ENCODE results near the gene XPR1.

The XPR1 gene

GRCh38 chr1:180611016-180611930 lies 20.5 kb upstream of the XPR1 start:
- no peak for DNase-seq
- in situ Hi-C loops (cut with HindIII; ENCODE audit: low pct_ligation_motif_present, low pct_unique_long_range_greater_than_20kb, low sequenced_read_pairs), result no loop called here

- DNase-seq, result no peak
- in situ Hi-C loops (cut with HindIII; ENCODE audit: low pct_ligation_motif_present, low pct_unique_long_range_greater_than_20kb, low sequenced_read_pairs), result no loop called here
Measured at GRCh38 chr1:180612632-180613031, 19.2 kb upstream of the XPR1 start.

- in situ Hi-C loops (cut with HindIII; ENCODE audit: low pct_ligation_motif_present, low pct_unique_long_range_greater_than_20kb, low sequenced_read_pairs), result no loop called here
- DNase-seq, result no peak
Measured at GRCh38 chr1:180614730-180615129, 17.1 kb upstream of the XPR1 start.

GRCh38 chr1:180615493-180616290 lies 16.1 kb upstream of the XPR1 start:
- no peak for DNase-seq
- in situ Hi-C loops (cut with HindIII; ENCODE audit: low pct_ligation_motif_present, low pct_unique_long_range_greater_than_20kb, low sequenced_read_pairs), result no loop called here

GRCh38 chr1:180616439-180616838 lies 15.4 kb upstream of the XPR1 start:
- in situ Hi-C loops (cut with HindIII; ENCODE audit: low pct_ligation_motif_present, low pct_unique_long_range_greater_than_20kb, low sequenced_read_pairs), result no loop called here

GRCh38 chr1:180617774-180618395 lies 13.9 kb upstream of the XPR1 start:
- in situ Hi-C loops (cut with HindIII; ENCODE audit: low pct_ligation_motif_present, low pct_unique_long_range_greater_than_20kb, low sequenced_read_pairs), result no loop called here
- DNase-seq, result no peak

More at GRCh38 chr1:180616439-180616838, 15.4 kb upstream of the XPR1 start:
- DNase-seq, result no peak

GRCh38 chr1:180620581-180620980 lies 11.2 kb upstream of the XPR1 start:
- no peak for DNase-seq
- in situ Hi-C loops (cut with HindIII; ENCODE audit: low pct_ligation_motif_present, low pct_unique_long_range_greater_than_20kb, low sequenced_read_pairs), result no loop called here

- in situ Hi-C loops (cut with HindIII; ENCODE audit: low pct_ligation_motif_present, low pct_unique_long_range_greater_than_20kb, low sequenced_read_pairs), result no loop called here
- no peak for DNase-seq
Measured at GRCh38 chr1:180622658-180623508, 8.9 kb upstream of the XPR1 start.

- in situ Hi-C loops (cut with HindIII; ENCODE audit: low pct_ligation_motif_present, low pct_unique_long_range_greater_than_20kb, low sequenced_read_pairs), result no loop called here
- peak; percentile 44 for DNase-seq
Measured at GRCh38 chr1:180623579-180624347, 8.1 kb upstream of the XPR1 start.

- in situ Hi-C loops (cut with HindIII; ENCODE audit: low pct_ligation_motif_present, low pct_unique_long_range_greater_than_20kb, low sequenced_read_pairs), result no loop called here
- DNase-seq, result no peak
Measured at GRCh38 chr1:180626711-180627110, 5.1 kb upstream of the XPR1 start.

- DNase-seq, result no peak
- in situ Hi-C loops (cut with HindIII; ENCODE audit: low pct_ligation_motif_present, low pct_unique_long_range_greater_than_20kb, low sequenced_read_pairs), result no loop called here
Measured at GRCh38 chr1:180627411-180627810, 4.4 kb upstream of the XPR1 start.

GRCh38 chr1:180628646-180629045 lies 3.2 kb upstream of the XPR1 start:
- DNase-seq, result no peak
- in situ Hi-C loops (cut with HindIII; ENCODE audit: low pct_ligation_motif_present, low pct_unique_long_range_greater_than_20kb, low sequenced_read_pairs), result no loop called here

- in situ Hi-C loops (cut with HindIII; ENCODE audit: low pct_ligation_motif_present, low pct_unique_long_range_greater_than_20kb, low sequenced_read_pairs), result no loop called here
- DNase-seq, result no peak
Measured at GRCh38 chr1:180630408-180631193, 1.2 kb upstream of the XPR1 start.

- in situ Hi-C loops (cut with HindIII; ENCODE audit: low pct_ligation_motif_present, low pct_unique_long_range_greater_than_20kb, low sequenced_read_pairs), result no loop called here
- DNase-seq, result no peak
Measured at GRCh38 chr1:180631194-180631765, 542 bp upstream of the XPR1 start.

GRCh38 chr1:180632326-180633056 lies 669 bp downstream of the XPR1 start:
- in situ Hi-C loops (cut with HindIII; ENCODE audit: low pct_ligation_motif_present, low pct_unique_long_range_greater_than_20kb, low sequenced_read_pairs), result no loop called here

More at GRCh38 chr1:180632326-180633056, 669 bp downstream of the XPR1 start:
- DNase-seq, result peak; percentile 64
